ENCODE results near the gene NCMAP. TPM values are rescaled to one million over a fixed set of nuclear protein-coding genes. Genes with fewer than 3 reads are reported as not detected.

NCMAP gene
- total RNA-seq, 2 experiments from 2014 or later: 0.99 to 1.1 TPM

GRCh38 chr1:24588573-24588972 is 32.7 kb downstream of the NCMAP start:
- Histone ChIP-seq H3K36me3 (ENCODE audit: insufficient read depth, low read length) (no peaks in the 10 kb centered on the region), H3K27ac (ENCODE audit: low read depth, low read length, poor library complexity, severe bottlenecking) (no peak overlapping the region), H3K4me1 (ENCODE audit: insufficient read depth, low read length, poor library complexity, severe bottlenecking) (peaks cover 11% of the 10 kb centered on the region), H3K9me3 (ENCODE audit: low read length) (no peaks in the 10 kb centered on the region), H3K4me3 (ENCODE audit: low read depth, low read length, poor library complexity, severe bottlenecking) (no peak overlapping the region), H3K4me2 (ENCODE audit: low read length) (no peak overlapping the region), H2AFZ (ENCODE audit: low read length) (no peak overlapping the region), H4K20me1 (ENCODE audit: insufficient read depth, low read length) (no peaks in the 10 kb centered on the region), H3K9me2 (ENCODE audit: insufficient read depth, low read length) (no peaks in the 10 kb centered on the region), H3K79me2 (ENCODE audit: insufficient read depth, low read depth, low read length) (no peaks in the 10 kb centered on the region)
- CTCF ChIA-PET (ENCODE audit: unreplicated experiment): no interaction called here
- POLR2A ChIA-PET: no interaction called here
- no peak for DNase-seq (ENCODE audit: low spot score)
- intact Hi-C loops (cut with micrococcal nuclease; ENCODE audit: unreplicated experiment): loop anchor here (5.0 kb wide), 1 partner anchor 86 kb away; the partner anchor contains the start of gene RCAN3
- BruUV-seq (replicated peaks): no TSS peak
- TF ChIP-seq EZH2phosphoT487 (IDR thresholded peaks at IDR 0.05; ENCODE audit: borderline replicate concordance, low read depth, low read length): no peak
- no peak for TF ChIP-seq CTCF (conservative IDR thresholded peaks at IDR 0.05; ENCODE audit: low read length)

- ChIA-PET POLR2A (interaction anchor here (1.0 kb wide), 1 partner anchor 24 kb away, joined by 5 read pairs; no protein-coding TSS in a partner anchor), CTCF (ENCODE audit: unreplicated experiment) (interaction anchor here (0.5 kb wide), 1 partner anchor 429 kb away, joined by 4 read pairs; no protein-coding TSS in a partner anchor)
- Histone ChIP-seq H3K79me2 (ENCODE audit: insufficient read depth, low read depth, low read length) (no peaks in the 10 kb centered on the region), H3K36me3 (ENCODE audit: insufficient read depth, low read length) (no peaks in the 10 kb centered on the region), H3K4me1 (ENCODE audit: insufficient read depth, low read length, poor library complexity, severe bottlenecking) (peaks cover 7% of the 10 kb centered on the region), H3K4me2 (ENCODE audit: low read length) (no peak overlapping the region), H3K4me3 (ENCODE audit: low read depth, low read length, poor library complexity, severe bottlenecking) (no peak overlapping the region), H4K20me1 (ENCODE audit: insufficient read depth, low read length) (no peaks in the 10 kb centered on the region), H3K9me3 (ENCODE audit: low read length) (no peaks in the 10 kb centered on the region), H2AFZ (ENCODE audit: low read length) (no peak overlapping the region), H3K27ac (ENCODE audit: low read depth, low read length, poor library complexity, severe bottlenecking) (no peak overlapping the region), H3K9me2 (ENCODE audit: insufficient read depth, low read length) (no peaks in the 10 kb centered on the region)
- BruUV-seq (replicated peaks): no TSS peak
- no peak for DNase-seq (ENCODE audit: low spot score)
- intact Hi-C loops (cut with micrococcal nuclease; ENCODE audit: unreplicated experiment): loop anchor here (5.0 kb wide), 1 partner anchor 87 kb away; the partner anchor contains the start of gene RCAN3
- TF ChIP-seq CTCF (conservative IDR thresholded peaks at IDR 0.05; ENCODE audit: low read length) (no peak), EZH2phosphoT487 (IDR thresholded peaks at IDR 0.05; ENCODE audit: borderline replicate concordance, low read depth, low read length) (no peak)
These were observed 33.3 kb downstream of the NCMAP start for GRCh38 chr1:24589200-24589599.

- Histone ChIP-seq H3K4me3 (ENCODE audit: low read depth, low read length, poor library complexity, severe bottlenecking) (no peak overlapping the region), H3K9me3 (ENCODE audit: low read length) (no peaks in the 10 kb centered on the region), H3K4me2 (ENCODE audit: low read length) (no peak overlapping the region), H3K27ac (ENCODE audit: low read depth, low read length, poor library complexity, severe bottlenecking) (no peak overlapping the region), H3K79me2 (ENCODE audit: insufficient read depth, low read depth, low read length) (no peaks in the 10 kb centered on the region), H4K20me1 (ENCODE audit: insufficient read depth, low read length) (no peaks in the 10 kb centered on the region), H3K4me1 (ENCODE audit: insufficient read depth, low read length, poor library complexity, severe bottlenecking) (peaks cover 4% of the 10 kb centered on the region), H3K36me3 (ENCODE audit: insufficient read depth, low read length) (no peaks in the 10 kb centered on the region), H2AFZ (ENCODE audit: low read length) (no peak overlapping the region), H3K9me2 (ENCODE audit: insufficient read depth, low read length) (no peaks in the 10 kb centered on the region)
- BruUV-seq (replicated peaks): no TSS peak
- POLR2A ChIA-PET: no interaction called here
- intact Hi-C loops (cut with micrococcal nuclease; ENCODE audit: unreplicated experiment): loop anchor here (5.0 kb wide), 1 partner anchor 46 kb away; no protein-coding TSS in a partner anchor
- TF ChIP-seq EZH2phosphoT487 (IDR thresholded peaks at IDR 0.05; ENCODE audit: borderline replicate concordance, low read depth, low read length) (no peak), CTCF (conservative IDR thresholded peaks at IDR 0.05; ENCODE audit: low read length) (no peak)
- CTCF ChIA-PET (ENCODE audit: unreplicated experiment): no interaction called here
- no peak for DNase-seq (ENCODE audit: low spot score)
These were observed 35.9 kb downstream of the NCMAP start for GRCh38 chr1:24591781-24592180.

All from OCI-LY7 (cell line).